ENCODE results near the gene RAB13.
"Not testable (repeated sequence)": the region's sequence is repeated elsewhere in the genome, so short reads cannot be mapped to it uniquely, and the experiment has no call there.

The RAB13 gene

DNA sequence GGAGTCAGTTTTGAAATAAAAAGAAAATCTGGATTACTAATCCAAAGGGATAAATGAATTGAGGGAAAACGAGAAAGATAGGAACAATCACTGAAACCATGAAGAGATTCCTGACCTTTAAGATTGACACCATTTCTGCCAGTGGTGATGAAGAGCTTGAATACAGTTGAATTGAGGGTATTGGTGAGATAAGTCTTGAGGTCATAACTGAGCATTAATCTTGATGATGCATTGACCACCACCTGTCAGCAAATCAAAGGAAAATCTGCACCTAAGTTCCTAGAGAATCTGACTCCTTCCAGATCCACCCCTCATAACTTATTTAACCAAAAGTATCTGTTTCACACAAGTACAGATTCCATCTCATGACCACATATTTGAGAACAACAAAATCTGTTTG lies 26.0 kb upstream of the RAB13 start:
- Mint-ChIP-seq H3K27ac (no peak overlapping the region), H3K4me1 (no peaks in the 10 kb centered on the region), H3K4me3 (no peak overlapping the region), H3K36me3 (ENCODE audit: low read depth) (no peaks in the 10 kb centered on the region), H3K27me3 (ENCODE audit: low read depth, poor library complexity) (peaks cover 3% of the 10 kb centered on the region), H3K9me3 (no peaks in the 10 kb centered on the region)
- DNase-seq: no peak
- TF ChIP-seq, protein P1, sequence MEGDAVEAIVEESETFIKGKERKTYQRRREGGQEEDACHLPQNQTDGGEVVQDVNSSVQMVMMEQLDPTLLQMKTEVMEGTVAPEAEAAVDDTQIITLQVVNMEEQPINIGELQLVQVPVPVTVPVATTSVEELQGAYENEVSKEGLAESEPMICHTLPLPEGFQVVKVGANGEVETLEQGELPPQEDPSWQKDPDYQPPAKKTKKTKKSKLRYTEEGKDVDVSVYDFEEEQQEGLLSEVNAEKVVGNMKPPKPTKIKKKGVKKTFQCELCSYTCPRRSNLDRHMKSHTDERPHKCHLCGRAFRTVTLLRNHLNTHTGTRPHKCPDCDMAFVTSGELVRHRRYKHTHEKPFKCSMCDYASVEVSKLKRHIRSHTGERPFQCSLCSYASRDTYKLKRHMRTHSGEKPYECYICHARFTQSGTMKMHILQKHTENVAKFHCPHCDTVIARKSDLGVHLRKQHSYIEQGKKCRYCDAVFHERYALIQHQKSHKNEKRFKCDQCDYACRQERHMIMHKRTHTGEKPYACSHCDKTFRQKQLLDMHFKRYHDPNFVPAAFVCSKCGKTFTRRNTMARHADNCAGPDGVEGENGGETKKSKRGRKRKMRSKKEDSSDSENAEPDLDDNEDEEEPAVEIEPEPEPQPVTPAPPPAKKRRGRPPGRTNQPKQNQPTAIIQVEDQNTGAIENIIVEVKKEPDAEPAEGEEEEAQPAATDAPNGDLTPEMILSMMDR (IDR thresholded peaks at IDR 0.05): no peak

DNA sequence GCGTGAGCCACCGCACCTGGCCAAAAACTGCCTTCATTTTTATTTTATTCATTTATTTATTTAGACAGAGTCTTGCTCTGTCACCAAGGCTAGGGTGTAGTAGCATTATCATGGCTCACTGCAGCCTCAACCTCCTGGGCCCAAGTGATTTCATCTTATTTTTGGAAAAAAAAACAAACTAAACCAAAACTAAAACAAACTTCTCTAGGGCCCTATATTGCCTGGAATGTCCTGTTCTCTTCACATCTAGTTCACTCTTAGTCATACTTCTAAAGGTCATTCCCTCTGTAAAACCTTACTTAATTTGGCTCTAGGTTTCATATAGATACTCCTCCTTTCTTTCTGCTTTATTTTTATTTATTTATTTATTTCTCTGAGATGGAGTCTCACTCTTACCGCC lies 20.0 kb upstream of the RAB13 start:
- Mint-ChIP-seq H3K9me3 (no peaks in the 10 kb centered on the region), H3K36me3 (ENCODE audit: low read depth) (no peaks in the 10 kb centered on the region), H3K27ac (no peak overlapping the region), H3K4me3 (no peak overlapping the region), H3K27me3 (ENCODE audit: low read depth, poor library complexity) (no peaks in the 10 kb centered on the region), H3K4me1 (no peaks in the 10 kb centered on the region)
- TF ChIP-seq, protein P1 (IDR thresholded peaks at IDR 0.05): no peak
- no peak for DNase-seq

DNA sequence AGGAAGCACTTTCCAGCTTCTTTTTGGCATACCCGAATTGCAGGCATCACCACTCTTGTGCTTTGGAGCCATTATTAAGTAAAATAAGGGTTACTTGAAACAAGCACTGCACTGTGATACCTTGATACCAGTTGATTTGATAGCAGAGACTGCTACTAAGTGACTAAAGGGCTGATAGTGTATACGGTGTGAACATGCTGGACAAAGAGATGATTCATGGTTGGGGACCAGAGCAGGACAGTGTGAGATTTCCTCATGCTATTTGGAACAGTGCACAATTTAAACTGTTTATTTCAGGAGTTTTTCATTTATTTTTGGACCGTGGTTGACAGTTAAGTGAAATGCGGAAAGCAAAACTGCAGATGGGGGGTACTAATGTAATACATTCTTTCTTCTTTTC lies 14.3 kb upstream of the RAB13 start:
- DNase-seq: no peak
- Mint-ChIP-seq H3K9me3 (no peaks in the 10 kb centered on the region), H3K4me3 (no peak overlapping the region), H3K4me1 (no peaks in the 10 kb centered on the region), H3K27me3 (ENCODE audit: low read depth, poor library complexity) (no peaks in the 10 kb centered on the region), H3K27ac (no peak overlapping the region), H3K36me3 (ENCODE audit: low read depth) (peaks cover 8% of the 10 kb centered on the region)
- TF ChIP-seq, protein P1 (IDR thresholded peaks at IDR 0.05): no peak

DNA sequence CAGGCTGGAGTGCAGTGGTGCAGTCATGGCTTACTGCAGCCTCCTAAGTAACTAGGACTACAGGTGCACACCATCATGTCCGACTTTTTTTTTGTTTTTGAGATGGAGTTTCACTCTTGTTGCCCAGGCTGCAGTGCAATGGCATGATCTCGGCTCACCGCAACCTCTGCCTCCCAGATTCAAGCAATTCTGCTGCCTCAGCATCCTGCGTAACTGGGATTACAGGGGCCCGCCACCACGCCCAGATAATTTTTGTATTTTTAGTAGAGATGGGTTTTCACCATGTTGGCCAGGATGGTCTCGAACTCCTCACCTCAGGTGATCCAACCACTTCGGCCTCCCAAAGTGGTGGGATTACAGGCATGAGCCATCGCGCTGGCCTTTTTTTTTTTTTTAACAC lies 10.7 kb upstream of the RAB13 start:
- DNase-seq; H3K4me1 Mint-ChIP-seq; H3K9me3 Mint-ChIP-seq; H3K4me3 Mint-ChIP-seq; H3K27ac Mint-ChIP-seq; H3K27me3 Mint-ChIP-seq (ENCODE audit: low read depth, poor library complexity): not testable (repeated sequence)
- H3K36me3 Mint-ChIP-seq (ENCODE audit: low read depth): peaks cover 40% of the 10 kb centered on the region

DNA sequence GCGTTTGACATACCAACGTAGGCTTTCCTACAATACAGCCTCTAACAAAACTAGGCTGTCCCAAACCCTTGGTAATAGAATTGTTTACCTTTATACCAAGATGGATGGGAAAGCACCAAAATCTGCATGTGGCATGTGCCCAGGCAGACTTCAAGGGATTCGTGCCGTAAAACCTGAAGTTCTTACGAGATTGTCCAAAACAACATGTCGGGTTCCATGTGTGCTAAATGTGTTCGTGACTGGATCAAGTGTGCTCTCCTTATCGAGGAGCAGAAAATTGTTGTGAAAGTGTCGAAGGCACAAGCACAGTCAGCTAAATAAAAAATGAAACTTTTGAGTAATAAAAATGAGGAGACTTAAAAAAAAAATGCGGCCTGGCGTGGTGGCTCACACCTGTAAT lies 9.5 kb upstream of the RAB13 start:
- H3K4me1 Mint-ChIP-seq: peaks cover 21% of the 10 kb centered on the region
- H3K4me3 Mint-ChIP-seq: no peak overlapping the region
- H3K9me3 Mint-ChIP-seq: peaks cover 4% of the 10 kb centered on the region
- TF ChIP-seq, protein P1 (IDR thresholded peaks at IDR 0.05): no peak
- DNase-seq: no peak
- no peaks in the 10 kb centered on the region for H3K27me3 Mint-ChIP-seq (ENCODE audit: low read depth, poor library complexity)
- H3K36me3 Mint-ChIP-seq (ENCODE audit: low read depth): peaks cover 52% of the 10 kb centered on the region
- peak overlapping the region; percentile 15 for H3K27ac Mint-ChIP-seq

DNA sequence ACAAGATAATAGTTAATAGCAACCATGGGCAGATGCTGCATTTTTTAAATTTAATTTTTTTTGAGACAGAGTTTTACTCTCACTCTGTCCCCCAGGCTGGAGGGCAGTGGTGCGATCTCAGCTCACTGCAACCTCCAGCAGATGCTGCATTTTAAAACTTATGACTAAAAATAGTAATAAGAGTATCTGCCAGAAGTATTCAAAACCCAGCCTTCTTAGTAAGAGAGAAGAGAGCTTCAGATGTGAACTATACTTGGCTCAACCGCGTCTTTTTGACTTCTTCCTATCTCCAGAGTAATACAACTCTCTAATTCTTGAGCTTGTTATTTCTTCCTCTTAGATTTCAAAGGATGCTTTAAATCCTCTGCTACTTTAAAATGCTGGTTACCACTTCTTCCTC lies 9.1 kb upstream of the RAB13 start:
- H3K27ac Mint-ChIP-seq: peak overlapping the region; percentile 15
- H3K4me3 Mint-ChIP-seq: no peak overlapping the region

More for the DNA sequence above, 9.1 kb upstream of the RAB13 start:
- DNase-seq: no peak
- TF ChIP-seq, protein P1 (IDR thresholded peaks at IDR 0.05): no peak
- Mint-ChIP-seq H3K36me3 (ENCODE audit: low read depth) (peaks cover 54% of the 10 kb centered on the region), H3K9me3 (peaks cover 4% of the 10 kb centered on the region), H3K4me1 (peaks cover 25% of the 10 kb centered on the region), H3K27me3 (ENCODE audit: low read depth, poor library complexity) (no peaks in the 10 kb centered on the region)
